Measurements from ENCODE around the gene UQCC2.

The UQCC2 gene

GRCh38 chr6:33735216-33735615 is 23.7 kb upstream of the UQCC2 start:
- no peaks in the 10 kb centered on the region for H3K9me3 Mint-ChIP-seq
- no peak overlapping the region for H3K4me3 Mint-ChIP-seq
- H3K36me3 Mint-ChIP-seq (ENCODE audit: low read depth) = no peaks in the 10 kb centered on the region
- no peaks in the 10 kb centered on the region for H3K27me3 Mint-ChIP-seq
- H3K27ac Mint-ChIP-seq = no peak overlapping the region
- no peak for DNase-seq
- H3K4me1 Mint-ChIP-seq = no peaks in the 10 kb centered on the region
- ATAC-seq = no peak

GRCh38 chr6:33733709-33734007 is 22.2 kb upstream of the UQCC2 start:
- H3K27ac Mint-ChIP-seq = no peak overlapping the region
- no peak for DNase-seq
- no peak for ATAC-seq
- no peaks in the 10 kb centered on the region for H3K9me3 Mint-ChIP-seq
- no peaks in the 10 kb centered on the region for H3K4me1 Mint-ChIP-seq
- no peaks in the 10 kb centered on the region for H3K36me3 Mint-ChIP-seq (ENCODE audit: low read depth)
- no peaks in the 10 kb centered on the region for H3K27me3 Mint-ChIP-seq
- H3K4me3 Mint-ChIP-seq = no peak overlapping the region

- DNase-seq (no peak), ATAC-seq (no peak)
- no peak overlapping the region for H3K4me3 Mint-ChIP-seq
- no peaks in the 10 kb centered on the region for H3K36me3 Mint-ChIP-seq (ENCODE audit: low read depth)
- H3K27ac Mint-ChIP-seq = no peak overlapping the region
- H3K27me3 Mint-ChIP-seq = no peaks in the 10 kb centered on the region
- H3K4me1 Mint-ChIP-seq = no peaks in the 10 kb centered on the region
- H3K9me3 Mint-ChIP-seq = no peaks in the 10 kb centered on the region
These were observed 21.6 kb upstream of the UQCC2 start for GRCh38 chr6:33732817-33733708.

GRCh38 chr6:33732385-33732784 is 20.9 kb upstream of the UQCC2 start:
- Mint-ChIP-seq H3K27ac (no peak overlapping the region), H3K9me3 (no peaks in the 10 kb centered on the region), H3K27me3 (no peaks in the 10 kb centered on the region), H3K4me1 (no peaks in the 10 kb centered on the region), H3K4me3 (no peak overlapping the region), H3K36me3 (ENCODE audit: low read depth) (no peaks in the 10 kb centered on the region)
- no peak for DNase-seq
- ATAC-seq = no peak

GRCh38 chr6:33731751-33732282 is 20.3 kb upstream of the UQCC2 start:
- ATAC-seq (no peak), DNase-seq (no peak)
- Mint-ChIP-seq H3K4me3 (no peak overlapping the region), H3K27ac (no peak overlapping the region), H3K4me1 (no peaks in the 10 kb centered on the region), H3K36me3 (ENCODE audit: low read depth) (no peaks in the 10 kb centered on the region), H3K9me3 (no peaks in the 10 kb centered on the region), H3K27me3 (no peaks in the 10 kb centered on the region)

- no peaks in the 10 kb centered on the region for H3K9me3 Mint-ChIP-seq
- no peak for ATAC-seq
- H3K4me3 Mint-ChIP-seq = no peak overlapping the region
These were observed 19.5 kb upstream of the UQCC2 start for GRCh38 chr6:33731035-33731434.

GRCh38 chr6:33730611-33731010 is 19.1 kb upstream of the UQCC2 start:
- ATAC-seq (no peak), DNase-seq (no peak)
- no peaks in the 10 kb centered on the region for H3K27me3 Mint-ChIP-seq
- no peak overlapping the region for H3K4me3 Mint-ChIP-seq
- no peaks in the 10 kb centered on the region for H3K36me3 Mint-ChIP-seq (ENCODE audit: low read depth)
- H3K27ac Mint-ChIP-seq = no peak overlapping the region
- no peaks in the 10 kb centered on the region for H3K4me1 Mint-ChIP-seq
- no peaks in the 10 kb centered on the region for H3K9me3 Mint-ChIP-seq

More at GRCh38 chr6:33731035-33731434, 19.5 kb upstream of the UQCC2 start:
- no peaks in the 10 kb centered on the region for H3K36me3 Mint-ChIP-seq (ENCODE audit: low read depth)
- H3K4me1 Mint-ChIP-seq = no peaks in the 10 kb centered on the region
- no peak for DNase-seq
- H3K27ac Mint-ChIP-seq = no peak overlapping the region
- no peaks in the 10 kb centered on the region for H3K27me3 Mint-ChIP-seq

GRCh38 chr6:33729059-33729458 is 17.6 kb upstream of the UQCC2 start:
- Mint-ChIP-seq H3K9me3 (no peaks in the 10 kb centered on the region), H3K4me3 (no peak overlapping the region), H3K27ac (no peak overlapping the region), H3K27me3 (no peaks in the 10 kb centered on the region), H3K4me1 (peaks cover 9% of the 10 kb centered on the region), H3K36me3 (ENCODE audit: low read depth) (no peaks in the 10 kb centered on the region)
- ATAC-seq (no peak), DNase-seq (no peak)

GRCh38 chr6:33728438-33728837 is 16.9 kb upstream of the UQCC2 start:
- no peaks in the 10 kb centered on the region for H3K36me3 Mint-ChIP-seq (ENCODE audit: low read depth)
- no peak for DNase-seq
- no peak for ATAC-seq
- H3K27me3 Mint-ChIP-seq = no peaks in the 10 kb centered on the region
- H3K27ac Mint-ChIP-seq = no peak overlapping the region
- peaks cover 14% of the 10 kb centered on the region for H3K4me1 Mint-ChIP-seq
- no peaks in the 10 kb centered on the region for H3K9me3 Mint-ChIP-seq
- no peak overlapping the region for H3K4me3 Mint-ChIP-seq

- peaks cover 14% of the 10 kb centered on the region for H3K4me1 Mint-ChIP-seq
- no peaks in the 10 kb centered on the region for H3K36me3 Mint-ChIP-seq (ENCODE audit: low read depth)
- no peak for ATAC-seq
- no peak overlapping the region for H3K4me3 Mint-ChIP-seq
- no peak for DNase-seq
- H3K27ac Mint-ChIP-seq = no peak overlapping the region
- H3K9me3 Mint-ChIP-seq = no peaks in the 10 kb centered on the region
- H3K27me3 Mint-ChIP-seq = no peaks in the 10 kb centered on the region
These were observed 16.4 kb upstream of the UQCC2 start for GRCh38 chr6:33727932-33728331.

GRCh38 chr6:33727126-33727525 is 15.6 kb upstream of the UQCC2 start:
- no peaks in the 10 kb centered on the region for H3K36me3 Mint-ChIP-seq (ENCODE audit: low read depth)
- no peaks in the 10 kb centered on the region for H3K27me3 Mint-ChIP-seq
- no peak overlapping the region for H3K4me3 Mint-ChIP-seq
- no peak for ATAC-seq
- no peak overlapping the region for H3K27ac Mint-ChIP-seq
- H3K9me3 Mint-ChIP-seq = no peaks in the 10 kb centered on the region
- no peak for DNase-seq
- H3K4me1 Mint-ChIP-seq = peaks cover 14% of the 10 kb centered on the region

GRCh38 chr6:33726696-33727095 is 15.2 kb upstream of the UQCC2 start:
- Mint-ChIP-seq H3K36me3 (ENCODE audit: low read depth) (no peaks in the 10 kb centered on the region), H3K4me1 (peaks cover 14% of the 10 kb centered on the region), H3K27ac (no peak overlapping the region), H3K27me3 (no peaks in the 10 kb centered on the region), H3K9me3 (no peaks in the 10 kb centered on the region), H3K4me3 (no peak overlapping the region)
- ATAC-seq (no peak), DNase-seq (no peak)

GRCh38 chr6:33725891-33726673 is 14.6 kb upstream of the UQCC2 start:
- DNase-seq (no peak), ATAC-seq (no peak)
- Mint-ChIP-seq H3K4me3 (no peak overlapping the region), H3K27ac (no peak overlapping the region), H3K9me3 (no peaks in the 10 kb centered on the region), H3K36me3 (ENCODE audit: low read depth) (no peaks in the 10 kb centered on the region), H3K27me3 (no peaks in the 10 kb centered on the region), H3K4me1 (peaks cover 14% of the 10 kb centered on the region)

- DNase-seq (no peak), ATAC-seq (no peak)
- no peaks in the 10 kb centered on the region for H3K9me3 Mint-ChIP-seq
- no peak overlapping the region for H3K27ac Mint-ChIP-seq
- H3K4me1 Mint-ChIP-seq = peaks cover 18% of the 10 kb centered on the region
- H3K36me3 Mint-ChIP-seq (ENCODE audit: low read depth) = no peaks in the 10 kb centered on the region
- H3K4me3 Mint-ChIP-seq = no peak overlapping the region
- H3K27me3 Mint-ChIP-seq = no peaks in the 10 kb centered on the region
These were observed 13.7 kb upstream of the UQCC2 start for GRCh38 chr6:33725222-33725621.
